Stimulated activated CD8-positive, alpha-beta memory T cell treated with anti-CD3 and anti-CD28 coated beads, Interleukin-15, amount 100 ng/mL, for 48 hours (primary cell): ENCODE measurements around the gene U2AF1.
"Not testable (repeated sequence)": the region's sequence is repeated elsewhere in the genome, so short reads cannot be mapped to it uniquely, and the experiment has no call there.

Experiments used
- DNase-seq, 2 donors: peaks; one replicate each; pipeline ENCODE4 v3.0.0-alpha.2; 2020; ENCODE audit warnings: low read depth in 2 of 2

Gene U2AF1

GRCh38 chr21:43076643-43077042 is 30.7 kb downstream of the U2AF1 start:
- not testable (repeated sequence) for DNase-seq

DNA sequence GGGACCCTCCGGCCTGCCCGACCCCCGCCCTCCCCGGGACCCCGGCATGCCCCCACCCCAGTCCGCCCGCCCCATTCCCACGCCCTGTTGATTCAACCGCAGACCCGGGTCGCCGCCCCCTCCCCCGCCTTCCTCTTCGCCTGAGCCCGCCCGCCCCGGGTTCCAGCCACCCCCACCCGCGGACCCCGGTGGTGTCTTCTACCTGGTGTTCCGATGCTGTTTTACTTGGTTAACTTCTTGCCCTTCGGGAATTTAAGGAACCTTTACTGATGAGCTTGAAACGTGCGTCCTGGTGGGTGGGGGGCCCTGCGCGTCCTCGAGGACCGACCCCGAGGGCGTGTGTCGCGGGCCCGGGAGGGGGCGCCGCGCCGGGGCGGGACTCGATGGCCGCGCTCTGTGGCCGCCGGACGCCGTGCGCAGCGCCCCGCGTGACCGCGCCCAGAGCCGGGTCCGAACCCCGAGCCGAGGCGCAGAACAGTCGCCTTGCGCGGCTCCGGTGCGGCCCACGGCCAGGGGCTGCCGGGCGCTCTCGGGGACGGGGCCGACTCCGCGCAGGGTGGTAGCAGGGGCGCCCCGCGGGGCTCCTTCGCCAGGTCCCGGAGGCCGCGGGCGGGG is 31.2 kb downstream of the U2AF1 start:
- DNase-seq = not testable (repeated sequence)

GRCh38 chr21:43075170-43076022 is 32.0 kb downstream of the U2AF1 start, which contains the start of gene CBS:
TSS of gene CBS (minus strand) at chr21:43075835. CDS start at chr21:43072193, 3,642 bp downstream.
- DNase-seq = not testable (repeated sequence)

GRCh38 chr21:43074401-43075169 is 32.8 kb downstream of the U2AF1 start:
- DNase-seq = not testable (repeated sequence)

DNA sequence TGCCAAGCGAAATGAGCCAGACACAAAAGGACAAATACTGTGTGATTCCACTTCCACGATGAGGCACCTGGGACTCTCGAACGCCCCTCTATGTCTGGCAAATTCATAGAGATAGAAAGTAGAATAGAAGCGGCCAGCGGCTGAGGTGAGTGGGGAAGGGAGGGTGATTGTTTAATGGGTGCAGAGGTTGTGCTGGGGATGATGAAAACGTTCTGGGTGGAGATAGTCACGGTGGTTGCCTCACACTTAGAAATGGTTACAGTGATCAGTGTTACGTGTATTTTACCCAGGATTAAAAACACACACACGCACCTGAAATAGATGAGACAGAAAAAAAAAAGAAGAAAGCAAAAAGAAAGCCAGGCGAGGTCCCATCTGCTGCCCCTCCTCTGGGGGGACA is 34.6 kb downstream of the U2AF1 start:
- DNase-seq = not testable (repeated sequence)

- DNase-seq = not testable (repeated sequence)
These were observed 37.7 kb downstream of the U2AF1 start for GRCh38 chr21:43069682-43070081.

DNA sequence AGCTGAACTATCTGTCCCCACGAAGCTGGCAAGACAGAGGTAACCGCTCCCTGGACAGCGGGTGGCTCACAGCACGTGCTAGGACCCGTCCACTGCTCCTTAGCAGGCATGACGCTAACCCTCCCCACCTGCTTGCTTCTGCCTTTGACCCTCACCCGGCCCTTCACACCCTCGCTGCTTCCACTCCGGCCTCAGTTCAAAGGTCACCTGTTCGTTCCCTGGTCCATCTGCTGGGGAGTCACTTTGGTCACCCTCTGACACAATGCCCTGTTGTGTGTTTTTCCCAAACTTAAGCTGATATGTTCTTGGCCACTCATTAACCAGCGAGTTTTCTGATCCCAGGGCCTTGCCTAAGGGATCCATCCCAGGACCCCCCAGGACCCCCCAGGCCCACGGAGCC is 39.3 kb downstream of the U2AF1 start:
- DNase-seq = not testable (repeated sequence)

DNA sequence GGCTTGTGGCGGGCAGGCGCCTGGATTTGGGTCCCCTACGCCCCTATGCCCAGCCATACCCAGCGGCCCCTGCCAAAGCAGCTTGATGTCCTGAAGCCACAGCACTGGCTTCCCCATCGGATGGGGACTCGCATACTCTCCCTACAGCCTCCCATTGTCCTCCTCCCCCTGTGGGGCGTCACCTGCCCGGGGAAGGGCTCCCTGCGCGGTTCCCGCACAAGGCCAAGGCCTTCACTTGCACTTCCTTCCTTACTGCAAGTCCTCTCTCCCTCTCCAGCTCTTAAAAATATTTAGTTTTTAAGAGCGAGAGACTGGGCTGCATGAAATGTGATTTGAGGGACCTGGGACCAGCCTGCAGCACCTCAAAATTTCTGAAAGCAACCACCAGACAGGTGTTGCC is 40.7 kb downstream of the U2AF1 start:
- DNase-seq = not testable (repeated sequence)

GRCh38 chr21:43065991-43066390 is 41.4 kb downstream of the U2AF1 start:
- DNase-seq = not testable (repeated sequence)

- not testable (repeated sequence) for DNase-seq
These were observed 43.0 kb downstream of the U2AF1 start for GRCh38 chr21:43064265-43064917.

GRCh38 chr21:43062955-43063664 is 44.3 kb downstream of the U2AF1 start:
- DNase-seq = not testable (repeated sequence)

- not testable (repeated sequence) for DNase-seq
These were observed 54.3 kb downstream of the U2AF1 start for GRCh38 chr21:43053112-43053511.

DNA sequence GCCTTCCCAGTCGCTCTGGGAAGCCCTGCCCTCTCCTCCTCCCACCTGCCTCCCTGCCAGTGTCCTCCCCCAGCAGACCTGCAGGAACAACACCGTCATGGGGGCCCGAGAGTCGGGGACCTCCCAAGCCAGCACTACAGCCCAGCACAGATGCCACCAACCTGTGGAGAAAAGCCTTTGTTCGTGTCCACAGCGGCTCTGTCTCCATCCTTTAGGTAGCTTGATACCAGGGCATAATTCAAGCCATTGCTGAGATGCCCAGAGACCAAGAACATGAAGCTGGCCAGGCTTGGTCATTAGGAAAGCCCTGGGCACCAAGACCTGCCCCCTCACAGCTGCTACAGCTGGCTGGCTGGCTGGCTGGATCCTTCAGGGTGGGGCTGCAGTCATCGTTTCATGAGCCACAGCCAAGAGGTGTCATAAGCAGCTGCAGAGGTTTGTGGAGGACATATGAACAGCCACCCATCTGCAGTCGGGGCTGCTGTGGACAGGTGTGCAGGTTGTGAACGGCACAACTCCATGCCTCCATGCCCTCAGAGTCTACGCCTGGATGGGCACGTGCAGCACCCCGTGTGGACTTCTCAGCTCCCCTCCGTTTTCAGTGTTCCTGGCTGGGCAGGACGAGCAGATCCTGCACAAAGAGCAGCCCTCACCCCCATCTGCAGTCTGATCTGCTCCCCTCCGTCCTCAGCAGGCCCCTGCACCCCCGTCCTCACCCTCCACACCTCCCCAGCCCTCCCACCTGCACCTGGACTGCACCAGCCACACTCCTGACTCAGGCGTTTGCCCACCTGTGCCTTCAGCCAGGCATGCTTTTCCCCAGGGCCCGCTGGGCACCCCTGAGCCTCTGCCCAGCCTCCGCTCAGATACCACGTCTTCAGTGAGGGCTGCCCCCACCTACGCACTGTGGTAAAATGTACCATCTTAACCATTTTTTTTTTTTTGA is 61.2 kb downstream of the U2AF1 start:
- DNase-seq = not testable (repeated sequence)

DNA sequence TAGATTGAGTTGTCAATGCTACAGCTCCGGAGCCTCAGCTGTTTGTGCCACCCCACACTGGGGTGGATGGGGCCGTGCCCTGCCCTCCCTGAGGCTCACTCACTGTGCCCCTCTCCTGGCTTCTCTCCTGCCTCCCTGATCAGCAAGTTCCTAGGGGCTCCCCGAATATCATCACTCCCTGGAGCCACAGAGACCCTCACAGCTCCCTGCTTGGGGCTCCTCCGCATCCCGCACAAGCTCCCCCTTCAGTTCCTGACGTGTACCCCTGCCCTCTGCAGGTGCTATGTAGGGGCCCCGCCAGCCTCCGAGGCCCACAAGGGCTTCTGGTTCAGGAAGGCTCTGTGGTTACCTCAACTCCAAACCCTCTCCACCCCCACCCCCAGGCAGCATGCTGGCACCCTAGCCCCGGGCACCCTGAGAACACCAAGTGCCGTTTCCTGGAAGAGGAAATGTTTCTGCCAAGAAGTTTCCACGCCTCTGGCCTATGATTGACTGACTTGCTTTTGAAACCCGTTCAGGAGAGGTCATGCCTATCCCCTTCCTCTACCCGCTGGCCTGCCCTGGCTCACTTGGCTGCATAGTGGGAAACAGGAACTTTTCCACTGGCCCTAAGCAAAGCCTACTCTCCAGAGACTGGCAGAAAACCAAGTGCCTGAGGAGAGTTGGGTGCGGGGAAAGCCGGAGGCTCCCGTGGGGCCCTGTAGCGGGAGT is 62.0 kb downstream of the U2AF1 start:
- not testable (repeated sequence) for DNase-seq

DNA sequence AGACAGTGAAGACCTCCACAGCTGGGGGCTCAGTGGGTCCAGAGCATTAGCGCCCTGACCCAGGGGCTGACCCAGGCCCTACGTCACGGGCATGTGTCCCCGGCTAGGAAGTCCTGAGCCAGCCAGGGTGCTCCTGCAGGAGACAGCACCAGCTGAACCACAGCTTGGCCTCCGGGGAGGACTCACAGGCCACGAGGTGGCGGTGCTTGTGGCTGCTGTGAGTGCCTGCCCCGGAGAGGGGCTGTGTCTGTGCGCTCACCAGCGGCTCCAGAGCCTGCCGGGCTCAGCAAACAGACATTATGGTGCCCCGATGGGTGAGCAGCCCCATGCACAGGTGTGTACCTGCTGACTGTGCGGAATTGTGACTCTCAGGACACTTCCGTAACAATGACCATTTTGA is 62.8 kb downstream of the U2AF1 start:
- DNase-seq = not testable (repeated sequence)

DNA sequence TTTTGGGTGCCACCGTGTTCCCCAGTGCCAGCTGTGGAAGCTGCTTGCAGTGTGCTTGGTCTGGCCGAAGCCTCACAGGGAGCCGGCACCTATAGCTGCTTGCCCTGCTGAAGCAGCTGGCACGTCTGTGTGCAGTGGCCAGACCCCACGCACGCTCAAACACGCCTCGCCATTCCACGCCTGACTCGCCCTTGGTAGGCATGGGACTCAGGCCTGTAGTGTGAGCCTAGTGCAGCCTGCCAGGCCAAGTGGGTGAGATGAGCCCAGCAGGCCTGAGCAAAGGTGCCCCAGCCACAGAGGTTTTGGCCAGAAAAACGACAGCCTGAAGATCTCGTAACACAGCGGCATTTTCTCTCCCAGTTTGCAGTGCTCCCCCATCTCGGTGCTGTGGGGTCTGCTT is 64.1 kb downstream of the U2AF1 start:
- DNase-seq = not testable (repeated sequence)
